ENCODE data around the gene GPATCH2L.

DNA sequence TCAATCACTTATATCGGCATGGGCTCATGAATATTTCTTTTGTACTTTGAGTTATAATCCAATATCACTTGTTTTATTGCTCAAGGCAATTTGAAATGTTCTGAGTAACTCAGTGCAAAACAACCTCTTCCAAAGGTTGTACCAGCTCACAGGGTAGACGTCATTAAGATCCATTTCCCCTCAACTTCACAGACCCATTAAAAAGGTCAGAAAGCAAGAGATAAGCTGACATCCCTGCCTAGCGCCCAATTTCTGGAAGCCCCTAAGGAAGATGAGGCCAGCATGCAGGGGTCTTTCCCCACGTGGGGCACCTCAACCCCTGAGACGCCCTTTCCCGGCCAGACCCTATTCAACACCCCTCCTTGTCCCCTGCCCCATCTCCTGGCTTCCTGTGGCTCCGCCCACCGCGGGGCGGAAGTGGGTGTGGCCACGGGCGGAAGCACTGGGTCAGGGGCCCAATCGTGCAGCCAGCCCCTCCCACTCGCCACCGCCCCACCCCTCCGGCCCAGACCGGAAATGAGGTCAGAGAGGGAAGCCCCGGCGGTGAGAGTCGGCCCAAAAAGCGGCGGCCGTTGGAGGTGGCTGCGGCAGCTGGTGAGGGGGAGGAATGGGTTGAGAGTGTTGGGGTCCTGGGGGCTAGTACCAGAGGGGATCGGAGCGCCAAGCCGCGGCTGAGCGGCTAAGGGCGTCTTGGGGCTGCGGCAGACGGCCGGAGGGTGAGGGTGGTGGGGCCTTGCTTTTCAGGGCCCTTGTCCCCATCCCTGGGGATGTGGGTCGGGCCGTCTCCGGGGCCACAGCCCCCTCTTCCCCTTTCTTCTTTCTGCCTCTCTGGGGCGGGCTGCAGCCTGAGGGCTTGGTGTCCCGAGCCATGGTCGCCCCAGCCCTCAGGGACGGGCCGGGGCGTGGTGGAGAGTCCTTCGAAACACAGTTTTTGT lies at the start of gene GPATCH2L:
- no peak for TF ChIP-seq TCF7L2 (IDR thresholded peaks at IDR 0.05; ENCODE audit: borderline replicate concordance, low read depth, low read length)
- TF ChIP-seq ZNF560 (tag by site-specific recombination; IDR thresholded peaks at IDR 0.05; ENCODE audit: borderline replicate concordance) = no peak
- TF ChIP-seq PRDM1 (tag by site-specific recombination; IDR thresholded peaks at IDR 0.05) = no peak
